Measurements from ENCODE around the gene PTPRG. TPM values are rescaled to one million over a fixed set of nuclear protein-coding genes. Genes with fewer than 3 reads are reported as not detected.

The PTPRG gene
- total RNA-seq, 1 donor from 2014 or later: 39.6 TPM

- H3K79me2 ChIP-seq (ENCODE audit: insufficient read depth, low read length): no peaks in the 10 kb centered on the region
- no peaks in the 10 kb centered on the region for H3K9me3 ChIP-seq (ENCODE audit: insufficient read depth, low read depth, low read length)
- no peak overlapping the region for H2AFZ ChIP-seq (ENCODE audit: low read depth, low read length)
- H4K20me1 ChIP-seq (ENCODE audit: insufficient read depth, low read length): peaks cover 16% of the 10 kb centered on the region
- H3K4me2 ChIP-seq (ENCODE audit: low read length): no peak overlapping the region
- H3K4me3 Mint-ChIP-seq (ENCODE audit: unreplicated experiment): no peak overlapping the region
- TF ChIP-seq EZH2 (IDR thresholded peaks at IDR 0.05; ENCODE audit: insufficient read depth, low read length): no peak
- TF ChIP-seq, protein P1, sequence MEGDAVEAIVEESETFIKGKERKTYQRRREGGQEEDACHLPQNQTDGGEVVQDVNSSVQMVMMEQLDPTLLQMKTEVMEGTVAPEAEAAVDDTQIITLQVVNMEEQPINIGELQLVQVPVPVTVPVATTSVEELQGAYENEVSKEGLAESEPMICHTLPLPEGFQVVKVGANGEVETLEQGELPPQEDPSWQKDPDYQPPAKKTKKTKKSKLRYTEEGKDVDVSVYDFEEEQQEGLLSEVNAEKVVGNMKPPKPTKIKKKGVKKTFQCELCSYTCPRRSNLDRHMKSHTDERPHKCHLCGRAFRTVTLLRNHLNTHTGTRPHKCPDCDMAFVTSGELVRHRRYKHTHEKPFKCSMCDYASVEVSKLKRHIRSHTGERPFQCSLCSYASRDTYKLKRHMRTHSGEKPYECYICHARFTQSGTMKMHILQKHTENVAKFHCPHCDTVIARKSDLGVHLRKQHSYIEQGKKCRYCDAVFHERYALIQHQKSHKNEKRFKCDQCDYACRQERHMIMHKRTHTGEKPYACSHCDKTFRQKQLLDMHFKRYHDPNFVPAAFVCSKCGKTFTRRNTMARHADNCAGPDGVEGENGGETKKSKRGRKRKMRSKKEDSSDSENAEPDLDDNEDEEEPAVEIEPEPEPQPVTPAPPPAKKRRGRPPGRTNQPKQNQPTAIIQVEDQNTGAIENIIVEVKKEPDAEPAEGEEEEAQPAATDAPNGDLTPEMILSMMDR (IDR thresholded peaks at IDR 0.05; ENCODE audit: insufficient read depth, low read depth, low read length): no peak
- no peak overlapping the region for H3K9ac ChIP-seq (ENCODE audit: low read length)
- no peaks in the 10 kb centered on the region for H3K36me3 ChIP-seq (ENCODE audit: insufficient read depth, low read length)
- H3K4me3 ChIP-seq (ENCODE audit: insufficient read depth, low read depth, low read length): no peak overlapping the region
- H3K4me1 Mint-ChIP-seq (ENCODE audit: low read depth, unreplicated experiment): peaks cover 4% of the 10 kb centered on the region
- H3K36me3 Mint-ChIP-seq (ENCODE audit: low read depth, unreplicated experiment): no peaks in the 10 kb centered on the region
- no peaks in the 10 kb centered on the region for H3K4me1 ChIP-seq (ENCODE audit: insufficient read depth, low read length)
- no peak for DNase-seq (ENCODE audit: low read depth)
- no peak for FAIRE-seq
- H3K27me3 ChIP-seq (ENCODE audit: insufficient read depth, low read length): no peaks in the 10 kb centered on the region
- no peak overlapping the region for H3K27ac ChIP-seq (ENCODE audit: low read depth, low read length)
- H3K27ac Mint-ChIP-seq (ENCODE audit: unreplicated experiment): no peak overlapping the region
- no peaks in the 10 kb centered on the region for H3K27me3 Mint-ChIP-seq (ENCODE audit: low read depth, unreplicated experiment)
- no peaks in the 10 kb centered on the region for H3K9me3 Mint-ChIP-seq (ENCODE audit: unreplicated experiment)
Observed at GRCh38 chr3:61789861-61790260, 228.5 kb downstream of the PTPRG start.

GRCh38 chr3:61790411-61790810, 229.0 kb downstream of the PTPRG start:
- no peak overlapping the region for H3K4me3 Mint-ChIP-seq (ENCODE audit: unreplicated experiment)
- no peaks in the 10 kb centered on the region for H3K9me3 Mint-ChIP-seq (ENCODE audit: unreplicated experiment)
- no peak for TF ChIP-seq EZH2 (IDR thresholded peaks at IDR 0.05; ENCODE audit: insufficient read depth, low read length)
- TF ChIP-seq, protein P1 (IDR thresholded peaks at IDR 0.05; ENCODE audit: insufficient read depth, low read depth, low read length): no peak
- DNase-seq (ENCODE audit: low read depth) (no peak), FAIRE-seq (no peak)
- Histone ChIP-seq H2AFZ (ENCODE audit: low read depth, low read length) (no peak overlapping the region), H3K9ac (ENCODE audit: low read length) (no peak overlapping the region), H3K79me2 (ENCODE audit: insufficient read depth, low read length) (no peaks in the 10 kb centered on the region), H3K27ac (ENCODE audit: low read depth, low read length) (no peak overlapping the region), H4K20me1 (ENCODE audit: insufficient read depth, low read length) (peaks cover 16% of the 10 kb centered on the region), H3K4me1 (ENCODE audit: insufficient read depth, low read length) (no peaks in the 10 kb centered on the region), H3K4me3 (ENCODE audit: insufficient read depth, low read depth, low read length) (no peak overlapping the region), H3K9me3 (ENCODE audit: insufficient read depth, low read depth, low read length) (no peaks in the 10 kb centered on the region), H3K36me3 (ENCODE audit: insufficient read depth, low read length) (no peaks in the 10 kb centered on the region), H3K4me2 (ENCODE audit: low read length) (no peak overlapping the region), H3K27me3 (ENCODE audit: insufficient read depth, low read length) (no peaks in the 10 kb centered on the region)
- no peak overlapping the region for H3K27ac Mint-ChIP-seq (ENCODE audit: unreplicated experiment)
- no peaks in the 10 kb centered on the region for H3K36me3 Mint-ChIP-seq (ENCODE audit: low read depth, unreplicated experiment)
- peaks cover 2% of the 10 kb centered on the region for H3K4me1 Mint-ChIP-seq (ENCODE audit: low read depth, unreplicated experiment)
- no peaks in the 10 kb centered on the region for H3K27me3 Mint-ChIP-seq (ENCODE audit: low read depth, unreplicated experiment)

DNA sequence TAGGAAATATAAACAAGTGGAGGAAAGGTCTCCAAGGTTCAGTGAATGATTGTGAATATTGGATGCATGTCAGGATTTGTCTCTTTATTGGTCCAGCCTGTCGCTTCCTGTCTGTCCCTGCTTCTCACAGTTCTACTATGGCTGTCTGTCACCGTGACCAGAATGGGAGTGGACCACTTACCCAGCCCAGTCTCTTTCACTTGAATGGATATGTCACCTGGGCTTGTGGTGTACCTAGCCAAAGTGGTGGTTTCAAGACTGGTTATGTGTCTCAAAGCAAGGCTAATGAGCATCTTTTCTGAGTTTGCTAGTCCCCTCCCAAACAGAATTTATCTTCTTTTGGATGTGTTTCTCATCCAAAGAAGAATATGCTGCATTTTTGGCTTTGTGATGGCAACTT, 231.7 kb downstream of the PTPRG start:
- Histone ChIP-seq H4K20me1 (ENCODE audit: insufficient read depth, low read length) (peaks cover 16% of the 10 kb centered on the region), H2AFZ (ENCODE audit: low read depth, low read length) (no peak overlapping the region), H3K4me3 (ENCODE audit: insufficient read depth, low read depth, low read length) (no peak overlapping the region), H3K9ac (ENCODE audit: low read length) (no peak overlapping the region), H3K79me2 (ENCODE audit: insufficient read depth, low read length) (no peaks in the 10 kb centered on the region), H3K4me1 (ENCODE audit: insufficient read depth, low read length) (no peaks in the 10 kb centered on the region), H3K27me3 (ENCODE audit: insufficient read depth, low read length) (no peaks in the 10 kb centered on the region), H3K4me2 (ENCODE audit: low read length) (no peak overlapping the region), H3K36me3 (ENCODE audit: insufficient read depth, low read length) (no peaks in the 10 kb centered on the region), H3K9me3 (ENCODE audit: insufficient read depth, low read depth, low read length) (no peaks in the 10 kb centered on the region), H3K27ac (ENCODE audit: low read depth, low read length) (no peak overlapping the region)
- Mint-ChIP-seq H3K9me3 (ENCODE audit: unreplicated experiment) (no peaks in the 10 kb centered on the region), H3K27me3 (ENCODE audit: low read depth, unreplicated experiment) (no peaks in the 10 kb centered on the region), H3K4me3 (ENCODE audit: unreplicated experiment) (no peak overlapping the region), H3K36me3 (ENCODE audit: low read depth, unreplicated experiment) (no peaks in the 10 kb centered on the region), H3K4me1 (ENCODE audit: low read depth, unreplicated experiment) (peaks cover 2% of the 10 kb centered on the region), H3K27ac (ENCODE audit: unreplicated experiment) (no peak overlapping the region)
- FAIRE-seq: peak; percentile 37
- no peak for DNase-seq (ENCODE audit: low read depth)
- TF ChIP-seq, protein P1 (IDR thresholded peaks at IDR 0.05; ENCODE audit: insufficient read depth, low read depth, low read length): no peak
- TF ChIP-seq EZH2 (IDR thresholded peaks at IDR 0.05; ENCODE audit: insufficient read depth, low read length): no peak
